ENCODE data around the gene POGK.

Gene POGK

GRCh38 chr1:166843322-166843721 is 4.0 kb downstream of the POGK start:
- H3K4me3 Mint-ChIP-seq, result no peak overlapping the region
- CTCF ChIA-PET, result no interaction called here
- H3K27ac Mint-ChIP-seq, result no peak overlapping the region
- peaks cover 48% of the 10 kb centered on the region for H3K4me1 Mint-ChIP-seq
- no peaks in the 10 kb centered on the region for H3K9me3 Mint-ChIP-seq
- no peaks in the 10 kb centered on the region for H3K27me3 Mint-ChIP-seq
- no peak for DNase-seq
- peaks cover 64% of the 10 kb centered on the region for H3K36me3 Mint-ChIP-seq

- H3K4me3 Mint-ChIP-seq, result no peak overlapping the region
- no peaks in the 10 kb centered on the region for H3K9me3 Mint-ChIP-seq
- CTCF ChIA-PET, result no interaction called here
- no peak for DNase-seq
- no peak overlapping the region for H3K27ac Mint-ChIP-seq
- H3K4me1 Mint-ChIP-seq, result peaks cover 41% of the 10 kb centered on the region
- H3K27me3 Mint-ChIP-seq, result no peaks in the 10 kb centered on the region
- H3K36me3 Mint-ChIP-seq, result peaks cover 65% of the 10 kb centered on the region
Measured at GRCh38 chr1:166843769-166844596, 4.7 kb downstream of the POGK start.

- CTCF ChIA-PET, result interaction anchor here (1.6 kb wide), 1 partner anchor 10 kb away, joined by 6 read pairs; no protein-coding TSS in a partner anchor
- H3K4me1 Mint-ChIP-seq, result peaks cover 40% of the 10 kb centered on the region
- no peaks in the 10 kb centered on the region for H3K9me3 Mint-ChIP-seq
- no peak for DNase-seq
- H3K36me3 Mint-ChIP-seq, result peaks cover 73% of the 10 kb centered on the region
- no peaks in the 10 kb centered on the region for H3K27me3 Mint-ChIP-seq
- H3K27ac Mint-ChIP-seq, result peak overlapping the region; percentile 22
- H3K4me3 Mint-ChIP-seq, result no peak overlapping the region
Measured at GRCh38 chr1:166844791-166845190, 5.5 kb downstream of the POGK start.

- Mint-ChIP-seq H3K4me3 (no peak overlapping the region), H3K27ac (no peak overlapping the region)
- CTCF ChIA-PET, result no interaction called here
Measured at GRCh38 chr1:166848193-166848592, 8.9 kb downstream of the POGK start.

GRCh38 chr1:166849135-166849534 is 9.9 kb downstream of the POGK start:
- Mint-ChIP-seq H3K4me1 (peaks cover 15% of the 10 kb centered on the region), H3K27me3 (no peaks in the 10 kb centered on the region), H3K4me3 (no peak overlapping the region), H3K27ac (peak overlapping the region; percentile 69), H3K9me3 (no peaks in the 10 kb centered on the region), H3K36me3 (peaks cover 75% of the 10 kb centered on the region)
- DNase-seq, result no peak
- CTCF ChIA-PET, result no interaction called here

More at GRCh38 chr1:166848193-166848592, 8.9 kb downstream of the POGK start:
- Mint-ChIP-seq H3K36me3 (peaks cover 71% of the 10 kb centered on the region), H3K4me1 (peaks cover 20% of the 10 kb centered on the region), H3K9me3 (no peaks in the 10 kb centered on the region), H3K27me3 (no peaks in the 10 kb centered on the region)
- no peak for DNase-seq

- H3K9me3 Mint-ChIP-seq, result no peaks in the 10 kb centered on the region
Measured at GRCh38 chr1:166852918-166853317, 13.6 kb downstream of the POGK start.

GRCh38 chr1:166855558-166855957 is 16.3 kb downstream of the POGK start:
- no peak overlapping the region for H3K4me3 Mint-ChIP-seq
- no peaks in the 10 kb centered on the region for H3K9me3 Mint-ChIP-seq
- DNase-seq, result no peak
- H3K4me1 Mint-ChIP-seq, result peaks cover 2% of the 10 kb centered on the region
- H3K27me3 Mint-ChIP-seq, result no peaks in the 10 kb centered on the region
- peaks cover 58% of the 10 kb centered on the region for H3K36me3 Mint-ChIP-seq
- H3K27ac Mint-ChIP-seq, result no peak overlapping the region
- CTCF ChIA-PET, result interaction anchor here (2.6 kb wide), 1 partner anchor 10 kb away, joined by 6 read pairs; no protein-coding TSS in a partner anchor

More at GRCh38 chr1:166852918-166853317, 13.6 kb downstream of the POGK start:
- H3K36me3 Mint-ChIP-seq, result peaks cover 62% of the 10 kb centered on the region
- no peak for DNase-seq
- peak overlapping the region; percentile 12 for H3K27ac Mint-ChIP-seq
- H3K4me1 Mint-ChIP-seq, result peaks cover 2% of the 10 kb centered on the region
- H3K27me3 Mint-ChIP-seq, result no peaks in the 10 kb centered on the region
- CTCF ChIA-PET, result interaction anchor here (1.2 kb wide), 1 partner anchor 206 kb away, joined by 3 read pairs; no protein-coding TSS in a partner anchor
- H3K4me3 Mint-ChIP-seq, result no peak overlapping the region

GRCh38 chr1:166857995-166858394 is 18.7 kb downstream of the POGK start:
- Mint-ChIP-seq H3K27me3 (no peaks in the 10 kb centered on the region), H3K4me1 (no peaks in the 10 kb centered on the region), H3K9me3 (no peaks in the 10 kb centered on the region), H3K4me3 (no peak overlapping the region), H3K27ac (no peak overlapping the region), H3K36me3 (peaks cover 61% of the 10 kb centered on the region)
- no peak for DNase-seq
- CTCF ChIA-PET, result interaction anchor here (1.4 kb wide), 1 partner anchor 201 kb away, joined by 3 read pairs; no protein-coding TSS in a partner anchor

- Mint-ChIP-seq H3K36me3 (peaks cover 60% of the 10 kb centered on the region), H3K4me3 (no peak overlapping the region), H3K27me3 (no peaks in the 10 kb centered on the region), H3K9me3 (no peaks in the 10 kb centered on the region), H3K27ac (peak overlapping the region; percentile 3), H3K4me1 (no peaks in the 10 kb centered on the region)
- CTCF ChIA-PET, result interaction anchor here (1.4 kb wide), 1 partner anchor 200 kb away, joined by 3 read pairs; no protein-coding TSS in a partner anchor
- no peak for DNase-seq
Measured at GRCh38 chr1:166858726-166859419, 19.6 kb downstream of the POGK start.

- no peak overlapping the region for H3K27ac Mint-ChIP-seq
- H3K27me3 Mint-ChIP-seq, result no peaks in the 10 kb centered on the region
- CTCF ChIA-PET, result no interaction called here
- H3K9me3 Mint-ChIP-seq, result no peaks in the 10 kb centered on the region
- no peak overlapping the region for H3K4me3 Mint-ChIP-seq
- H3K4me1 Mint-ChIP-seq, result no peaks in the 10 kb centered on the region
- no peak for DNase-seq
- peaks cover 56% of the 10 kb centered on the region for H3K36me3 Mint-ChIP-seq
Measured at GRCh38 chr1:166859597-166859996, 20.3 kb downstream of the POGK start.

- H3K4me3 Mint-ChIP-seq, result no peak overlapping the region
- no peak for DNase-seq
- peaks cover 41% of the 10 kb centered on the region for H3K36me3 Mint-ChIP-seq
- peaks cover 15% of the 10 kb centered on the region for H3K4me1 Mint-ChIP-seq
- no peaks in the 10 kb centered on the region for H3K9me3 Mint-ChIP-seq
- no peak overlapping the region for H3K27ac Mint-ChIP-seq
- CTCF ChIA-PET, result no interaction called here
- no peaks in the 10 kb centered on the region for H3K27me3 Mint-ChIP-seq
Measured at GRCh38 chr1:166865926-166866325, 26.7 kb downstream of the POGK start.

GRCh38 chr1:166868639-166869038 is 29.4 kb downstream of the POGK start:
- peaks cover 31% of the 10 kb centered on the region for H3K36me3 Mint-ChIP-seq
- no peaks in the 10 kb centered on the region for H3K9me3 Mint-ChIP-seq
- DNase-seq, result no peak
- CTCF ChIA-PET, result interaction anchor here (1.0 kb wide), 1 partner anchor 30 kb away, joined by 5 read pairs; the partner anchor contains the start of gene POGK
- H3K4me1 Mint-ChIP-seq, result peaks cover 35% of the 10 kb centered on the region
- H3K27me3 Mint-ChIP-seq, result no peaks in the 10 kb centered on the region
- H3K27ac Mint-ChIP-seq, result no peak overlapping the region
- H3K4me3 Mint-ChIP-seq, result no peak overlapping the region

- DNase-seq, result no peak
- no peak overlapping the region for H3K4me3 Mint-ChIP-seq
- peaks cover 28% of the 10 kb centered on the region for H3K36me3 Mint-ChIP-seq
- peak overlapping the region; percentile 15 for H3K27ac Mint-ChIP-seq
- no peaks in the 10 kb centered on the region for H3K27me3 Mint-ChIP-seq
- peaks cover 42% of the 10 kb centered on the region for H3K4me1 Mint-ChIP-seq
- CTCF ChIA-PET, result interaction anchor here (0.7 to 1.0 kb wide), 4 partner anchors 31 to 1382 kb away, joined by 3 to 5 read pairs (median 3); partner anchors contain the start of gene POGK
- no peaks in the 10 kb centered on the region for H3K9me3 Mint-ChIP-seq
Measured at GRCh38 chr1:166869318-166870099, 30.2 kb downstream of the POGK start.

- Mint-ChIP-seq H3K36me3 (peaks cover 26% of the 10 kb centered on the region), H3K4me1 (peaks cover 52% of the 10 kb centered on the region), H3K27me3 (no peaks in the 10 kb centered on the region), H3K4me3 (no peak overlapping the region), H3K27ac (no peak overlapping the region), H3K9me3 (no peaks in the 10 kb centered on the region)
- CTCF ChIA-PET, result interaction anchor here (1.7 kb wide), 1 partner anchor 189 kb away, joined by 8 read pairs; no protein-coding TSS in a partner anchor
- DNase-seq, result no peak
Measured at GRCh38 chr1:166870584-166870983, 31.3 kb downstream of the POGK start.
